HG03095 (cell line): ENCODE results near the gene PRKN.
"Not testable (repeated sequence)": the region's sequence is repeated elsewhere in the genome, so short reads cannot be mapped to it uniquely, and the experiment has no call there.

Source experiments
- ATAC-seq: cut with Tn5 transposase; IDR thresholded peaks from one replicate; pipeline ENCODE4 v1.9.1; 2021; ENCODE audit warnings: moderate library complexity; ENCODE audit not compliant: unreplicated experiment

PRKN gene

DNA sequence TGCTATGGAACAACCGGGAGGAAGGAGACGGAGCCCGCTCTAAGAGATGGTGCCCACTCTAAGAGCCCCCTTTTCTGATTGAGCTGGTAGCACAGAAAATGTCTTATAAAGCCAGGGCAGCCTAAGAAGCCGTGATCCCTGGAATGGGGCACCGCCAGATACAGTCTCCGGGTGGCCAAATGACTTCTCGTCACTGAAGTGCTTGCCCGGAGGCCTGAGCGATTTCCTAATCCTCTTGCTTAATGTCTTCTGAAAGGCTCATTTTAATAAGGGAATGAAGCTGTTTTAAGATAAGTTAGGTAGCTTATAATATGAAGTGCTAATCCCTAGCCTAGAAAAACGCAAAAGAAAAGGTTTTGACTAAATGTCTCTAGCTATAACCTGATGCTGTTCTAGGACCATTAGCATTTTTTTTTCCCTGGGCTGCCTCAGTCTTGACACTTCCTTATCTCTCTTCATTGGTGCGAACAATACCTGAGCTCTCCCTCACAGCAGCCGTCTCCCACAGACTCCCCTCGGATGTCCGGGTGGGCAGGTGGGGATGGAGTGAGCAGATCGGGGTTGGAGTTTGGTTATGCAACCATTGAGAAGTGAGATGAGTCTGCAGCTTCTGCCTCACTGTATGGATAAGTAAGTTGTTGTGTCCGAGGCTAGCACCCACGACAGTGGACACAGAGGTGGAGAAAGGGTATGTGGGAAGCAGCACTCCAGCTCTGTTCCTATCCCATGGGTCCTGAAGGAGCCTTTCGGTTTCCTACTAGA is 894.3 kb downstream of the PRKN start:
- ATAC-seq = no peak

DNA sequence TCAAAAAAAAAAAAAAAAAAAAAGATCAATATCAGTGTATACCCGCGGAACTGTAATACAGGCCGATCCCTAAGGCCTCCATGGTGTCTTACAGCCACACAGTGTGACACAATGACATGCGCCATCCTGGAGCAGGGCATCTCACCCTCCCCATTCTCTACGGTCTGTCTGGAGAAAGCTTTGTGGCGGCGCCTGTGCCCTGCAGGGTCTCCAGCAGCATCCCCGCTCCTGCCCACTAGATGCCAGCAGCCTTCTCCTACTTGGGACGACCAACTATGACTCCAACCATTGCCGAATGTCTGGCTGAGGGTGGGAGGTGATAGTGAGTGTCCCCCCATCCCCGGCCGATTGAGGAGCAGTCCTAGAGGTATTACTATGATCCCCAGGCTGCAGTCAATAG is 894.9 kb downstream of the PRKN start:
- ATAC-seq = no peak

DNA sequence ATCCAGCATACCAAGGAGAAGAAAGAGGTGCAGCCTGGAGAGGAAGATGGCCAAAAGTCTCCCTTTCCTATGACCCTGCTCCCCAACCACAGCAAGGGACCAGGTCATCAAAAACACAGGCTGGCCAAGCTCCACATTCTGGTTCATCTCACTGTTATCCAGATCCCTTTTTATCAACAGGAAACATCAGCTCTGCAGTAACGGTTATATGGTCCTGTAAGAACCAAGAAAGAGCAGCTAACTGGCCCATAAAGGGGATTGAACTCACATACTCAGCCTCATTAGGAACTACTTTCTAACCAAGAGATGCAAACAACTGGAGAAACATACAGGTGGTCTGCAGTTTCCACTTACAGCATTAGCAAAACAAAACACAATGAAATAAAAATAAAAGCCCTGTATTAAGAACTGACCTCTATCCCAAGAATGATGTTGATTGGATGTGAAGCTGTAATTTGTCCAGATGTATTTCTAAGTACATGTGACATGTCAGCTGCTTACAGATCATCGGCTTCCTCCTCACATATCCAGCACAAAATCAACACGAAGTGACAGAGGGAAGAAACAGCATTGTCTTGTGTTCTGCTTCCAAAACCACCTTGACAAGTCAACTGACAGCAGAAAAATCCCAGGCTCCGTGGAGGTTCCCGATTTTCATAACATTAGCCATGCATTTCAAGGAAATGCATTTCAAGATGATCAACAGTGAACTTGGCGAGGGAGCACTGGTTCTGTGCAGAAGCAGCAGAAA is 896.5 kb downstream of the PRKN start:
- no peak for ATAC-seq

DNA sequence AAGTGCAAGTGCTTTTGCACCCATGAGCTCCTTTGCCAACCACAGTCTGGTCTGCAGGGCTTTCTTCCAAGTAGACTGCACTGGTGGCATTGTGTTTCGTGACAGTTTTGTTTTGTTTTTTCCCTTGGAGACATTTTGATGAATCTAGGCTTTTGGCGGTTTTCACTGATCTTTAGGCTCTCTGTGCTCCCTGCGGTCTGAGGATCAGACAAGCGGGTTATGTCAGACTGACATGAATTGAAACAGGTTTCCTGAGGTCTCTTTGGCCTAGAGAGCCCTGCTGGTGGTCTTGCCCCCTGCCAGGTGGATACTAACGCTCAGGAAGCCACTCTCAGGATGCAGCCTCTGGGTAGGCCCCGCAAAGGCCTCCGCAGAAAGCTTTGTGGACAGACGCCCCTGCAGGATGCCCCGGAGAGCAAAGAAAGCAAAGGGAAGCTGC is 898.3 kb downstream of the PRKN start:
- no peak for ATAC-seq

DNA sequence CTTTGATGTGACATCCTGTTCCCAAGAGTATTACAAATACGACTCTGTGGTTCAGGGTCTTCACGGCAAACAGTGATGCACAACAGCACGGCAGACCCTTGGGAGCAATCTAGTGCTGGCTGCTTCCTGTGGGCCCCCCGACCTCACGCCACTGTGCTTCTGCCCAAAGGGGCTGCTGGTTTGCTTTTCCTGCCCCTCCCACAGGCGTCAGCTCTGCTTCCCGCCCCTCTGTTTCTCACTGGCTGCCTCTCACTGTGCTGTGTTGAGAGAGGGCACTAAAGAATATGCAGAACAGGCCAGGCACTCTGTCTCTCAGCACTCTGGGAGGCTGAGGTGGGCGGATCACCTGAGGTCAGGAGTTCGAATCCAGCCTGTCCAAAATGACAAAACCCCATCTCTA is 899.2 kb downstream of the PRKN start:
- no peak for ATAC-seq

DNA sequence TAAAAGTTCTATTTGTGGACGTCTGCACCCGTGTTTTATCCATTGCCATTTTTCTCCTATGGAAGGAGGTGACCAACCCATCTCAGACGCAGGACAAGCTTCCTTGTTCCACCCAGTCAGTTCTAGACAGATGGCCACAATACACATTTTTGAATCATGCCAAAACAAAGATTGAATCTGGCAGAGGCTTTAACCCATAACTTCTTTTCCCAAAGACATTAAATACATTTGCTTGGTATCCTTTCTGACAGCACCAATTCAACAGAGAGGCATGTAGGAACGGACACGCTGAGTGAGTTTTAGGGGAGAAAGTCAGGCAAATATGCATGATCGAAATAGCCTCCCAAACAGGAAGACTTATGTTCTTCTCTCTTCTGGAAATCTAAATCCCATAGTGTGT is 901.1 kb downstream of the PRKN start:
- no peak for ATAC-seq

DNA sequence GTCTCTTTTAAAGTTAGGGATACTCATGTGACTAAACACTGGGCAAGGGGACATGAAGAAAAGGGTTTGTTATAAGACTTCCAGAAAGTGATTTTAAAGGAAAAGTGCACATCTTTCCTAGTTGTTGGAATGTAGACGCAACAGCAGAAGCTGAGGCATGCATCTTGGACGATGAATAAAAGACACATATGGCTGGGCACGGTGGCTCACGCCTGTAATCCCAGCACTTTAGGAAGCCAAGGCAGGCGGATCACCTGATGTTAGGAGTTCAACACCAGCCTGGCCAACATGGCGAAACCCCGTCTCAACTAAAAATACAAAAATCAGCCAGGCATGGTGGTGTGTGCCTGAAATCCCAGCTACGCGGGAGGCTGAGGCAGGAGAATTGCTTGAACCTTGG is 905.4 kb downstream of the PRKN start:
- not testable (repeated sequence) for ATAC-seq

DNA sequence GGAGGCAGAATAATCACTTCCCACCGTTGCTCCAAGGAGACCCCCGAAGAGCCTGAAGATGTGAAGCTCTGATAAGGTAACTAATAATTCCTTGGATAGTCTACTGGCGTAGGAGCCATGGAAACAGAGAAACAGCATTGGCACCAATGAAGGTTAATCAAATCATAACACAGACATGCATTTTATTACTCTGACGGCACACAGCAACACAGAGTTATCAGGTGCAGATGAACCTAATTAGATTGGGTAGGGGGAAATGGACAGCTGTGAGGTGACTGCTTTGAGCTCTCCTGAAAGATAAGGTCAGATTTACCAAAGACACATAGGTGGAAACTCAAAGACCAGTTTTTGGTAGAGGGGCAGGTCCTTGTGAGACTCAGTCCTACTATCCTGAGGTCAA is 909.7 kb downstream of the PRKN start:
- no peak for ATAC-seq

DNA sequence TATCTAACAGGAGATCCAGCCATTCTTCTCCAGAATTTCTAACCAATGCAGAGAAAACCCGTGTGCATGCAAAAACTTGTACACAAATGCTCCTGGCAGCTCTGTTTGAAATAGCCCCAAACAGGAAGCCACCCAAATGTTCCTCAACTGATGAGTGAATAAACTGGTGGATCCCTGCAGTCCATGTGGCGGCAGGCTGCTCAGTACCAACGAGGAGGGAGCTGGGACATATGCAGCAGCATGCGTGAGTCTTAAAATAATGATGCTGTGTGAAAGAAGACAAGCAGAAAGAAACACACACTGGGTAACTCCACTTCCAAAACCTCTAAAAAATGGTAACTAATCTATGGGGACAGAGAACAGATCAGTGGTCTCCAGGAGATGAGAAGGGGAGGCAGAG is 911.6 kb downstream of the PRKN start:
- ATAC-seq = no peak

DNA sequence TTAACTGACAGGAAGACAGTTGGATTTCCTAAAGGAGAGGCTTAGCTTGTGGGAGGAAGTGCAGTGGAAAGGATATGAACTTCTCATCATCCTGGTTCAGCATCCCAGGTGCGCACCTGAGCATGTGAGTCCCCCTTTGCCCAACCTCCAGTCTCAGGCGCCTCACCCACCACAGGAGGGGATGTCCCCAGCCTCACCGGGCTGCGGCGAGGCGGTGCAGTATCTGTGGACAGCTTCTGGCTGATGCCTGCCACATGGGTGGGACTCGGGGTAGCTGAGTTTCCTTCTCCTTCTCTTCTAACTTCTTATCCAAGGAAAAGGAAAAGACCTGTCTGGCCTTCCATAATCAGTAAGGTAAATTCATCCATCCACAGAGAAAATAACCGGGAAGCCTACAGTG is 914.4 kb downstream of the PRKN start:
- ATAC-seq = no peak

DNA sequence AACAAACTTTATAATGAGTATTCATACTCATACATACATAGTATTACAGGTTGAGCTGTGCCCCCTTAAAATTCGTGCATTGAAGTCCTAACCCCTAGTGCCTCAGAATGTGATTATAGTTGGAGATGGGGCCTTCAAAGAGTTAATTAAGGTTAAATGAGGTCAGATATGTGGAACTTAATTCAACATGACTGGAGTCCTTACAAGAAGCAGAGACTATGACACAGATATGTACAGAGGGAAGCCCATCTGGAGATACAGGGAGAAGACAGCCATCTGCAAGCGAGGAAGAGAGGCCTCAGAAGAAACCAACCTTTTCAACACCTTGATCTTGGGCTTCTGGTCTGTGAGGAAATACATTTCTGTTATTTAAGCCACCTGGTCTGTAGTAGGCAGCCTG is 917.6 kb downstream of the PRKN start:
- ATAC-seq = no peak

DNA sequence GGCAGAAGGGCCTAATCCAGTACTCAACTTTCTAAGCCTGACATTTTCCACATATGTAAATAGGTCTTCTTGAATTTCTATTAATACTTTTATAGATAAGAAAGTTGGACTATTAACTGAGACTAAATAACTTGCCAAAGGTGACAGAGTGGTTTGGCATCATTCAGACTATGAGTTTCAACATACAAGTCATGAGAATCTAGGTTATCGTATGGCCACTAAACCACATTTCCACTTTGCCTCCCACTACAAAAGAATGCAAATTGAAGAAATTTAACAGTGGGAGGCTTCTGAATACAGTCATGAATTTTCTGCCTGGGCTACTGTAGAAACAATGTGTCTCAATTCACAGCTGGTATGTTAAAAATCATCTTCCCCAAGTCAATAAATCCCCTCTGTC is 922.7 kb downstream of the PRKN start:
- no peak for ATAC-seq

DNA sequence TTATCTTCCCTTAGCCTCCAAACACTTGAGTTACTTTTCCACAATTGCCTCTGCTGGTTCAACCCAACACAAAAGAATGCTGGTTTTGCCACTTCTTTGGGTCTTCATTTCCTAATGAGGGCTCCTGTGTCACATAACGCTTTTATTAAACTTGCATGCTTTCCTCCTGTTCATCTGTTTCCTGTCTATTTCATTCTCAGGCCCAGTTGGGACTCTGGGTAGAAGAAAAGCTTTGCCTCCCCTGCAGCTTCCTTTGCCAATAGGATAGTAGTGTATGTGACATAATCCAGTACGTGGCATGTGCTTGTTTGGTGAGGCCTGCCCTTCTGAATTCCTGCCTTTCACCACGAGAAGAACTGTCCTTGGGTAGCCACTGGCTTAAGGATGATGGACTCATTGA is 924.4 kb downstream of the PRKN start:
- ATAC-seq = no peak

DNA sequence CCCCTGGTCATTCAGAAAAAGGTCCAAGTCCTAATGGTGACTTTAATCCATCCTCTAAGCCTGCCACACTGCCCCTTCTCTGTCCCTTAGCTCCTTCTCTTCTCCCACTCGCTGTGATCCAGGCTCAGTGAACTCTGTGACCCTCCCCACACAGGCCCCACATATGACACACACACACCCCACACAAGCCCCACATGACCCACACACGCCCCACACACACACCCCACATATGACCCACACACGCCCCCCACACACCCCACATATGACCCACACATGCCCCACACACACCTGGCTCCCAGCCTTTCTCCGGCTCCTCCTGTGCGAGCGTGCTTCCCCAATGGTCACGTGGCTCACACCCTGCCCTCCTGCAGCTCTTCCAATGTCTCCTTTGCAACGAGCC is 925.3 kb downstream of the PRKN start:
- no peak for ATAC-seq

DNA sequence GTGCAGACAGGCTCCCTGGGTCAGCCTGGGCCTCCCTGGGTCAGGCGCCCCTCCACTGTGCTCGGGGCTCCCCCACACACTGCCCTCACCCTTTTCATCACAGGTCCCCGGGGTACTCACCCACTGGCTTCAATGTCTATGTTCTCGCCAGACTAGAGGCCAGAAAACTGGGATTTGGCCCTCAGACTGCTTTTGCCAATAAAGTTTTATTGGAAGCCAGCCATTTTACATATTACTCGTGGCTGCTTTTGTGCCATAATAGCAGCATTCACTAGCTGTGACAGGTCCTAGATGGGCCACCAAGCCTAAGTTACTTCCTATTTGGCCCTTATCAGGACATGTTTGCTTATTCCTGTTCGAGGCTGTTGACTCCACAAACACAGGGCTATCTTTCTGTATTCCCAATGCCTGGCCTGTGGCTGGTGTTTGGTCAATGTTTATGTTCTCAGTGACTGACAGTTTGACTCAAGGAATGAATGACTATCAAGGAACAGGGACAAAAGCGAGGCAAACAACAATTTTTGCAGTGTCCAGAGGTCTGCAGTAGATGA is 928.6 kb downstream of the PRKN start:
- ATAC-seq = no peak

DNA sequence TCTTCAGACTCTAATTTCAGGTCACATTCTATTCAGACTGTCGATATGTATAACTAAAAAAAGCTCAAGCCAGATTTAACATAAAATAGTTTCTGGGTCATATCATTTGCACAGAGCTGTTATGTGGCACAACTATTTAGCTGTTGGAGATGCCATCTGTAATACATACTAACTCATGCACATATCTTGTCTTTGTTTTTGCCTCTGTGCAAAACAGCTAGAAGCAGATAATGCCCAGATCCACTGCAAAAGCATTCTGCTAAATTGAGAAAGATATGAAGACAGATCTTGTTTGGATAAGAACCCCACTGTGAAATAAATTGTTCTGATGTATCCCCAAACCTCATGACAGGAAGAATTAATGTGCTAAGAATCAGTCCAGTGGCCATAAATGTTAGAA is 930.9 kb downstream of the PRKN start:
- ATAC-seq = no peak

DNA sequence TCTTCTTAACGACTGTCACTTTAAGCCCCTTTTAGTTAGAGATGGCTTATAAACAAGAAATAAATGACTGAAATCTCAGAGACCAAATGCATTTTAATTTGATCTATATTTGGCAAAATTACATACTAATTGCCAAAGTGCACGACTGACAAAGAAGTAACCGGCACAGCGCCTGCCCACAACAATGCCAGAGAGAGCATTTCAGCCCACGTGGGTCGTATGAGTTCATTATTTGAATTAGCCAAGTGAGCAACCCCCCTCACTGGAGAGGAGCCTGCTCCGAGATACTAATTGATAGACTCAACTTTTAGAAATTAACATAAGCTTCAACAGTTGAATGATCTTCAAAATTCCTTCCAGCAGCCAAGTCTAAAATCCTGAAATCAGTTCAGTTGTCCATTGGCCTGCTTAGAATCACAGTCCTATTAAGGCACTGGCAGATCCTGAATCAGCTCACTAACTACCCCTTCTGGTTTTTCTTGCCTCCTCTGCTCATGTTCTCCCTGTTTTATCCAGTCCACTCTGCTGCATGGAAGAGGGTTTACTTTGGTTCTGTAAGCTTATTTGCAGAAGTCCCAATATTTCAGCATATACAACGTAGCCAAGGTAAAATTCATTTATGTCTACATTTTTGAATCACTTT is 934.6 kb downstream of the PRKN start:
- ATAC-seq = no peak

DNA sequence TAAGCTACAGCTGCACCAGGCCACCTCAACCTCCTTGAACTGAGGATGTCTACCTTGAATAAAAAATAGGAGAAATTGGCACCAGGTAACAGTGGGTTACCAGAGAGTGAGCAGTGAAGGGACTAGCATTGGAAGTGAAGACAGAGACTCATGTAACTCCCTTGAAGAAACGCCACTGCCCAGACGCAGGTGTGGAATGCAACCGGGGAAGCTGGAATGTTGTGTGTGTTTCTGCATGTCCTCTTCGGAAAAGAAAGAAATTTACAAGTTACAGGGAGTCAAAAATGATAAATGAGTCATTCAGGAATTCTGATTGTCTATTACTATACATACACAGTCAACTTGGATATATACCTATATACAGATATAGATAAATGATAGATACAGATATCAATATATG is 939.0 kb downstream of the PRKN start:
- ATAC-seq = no peak

DNA sequence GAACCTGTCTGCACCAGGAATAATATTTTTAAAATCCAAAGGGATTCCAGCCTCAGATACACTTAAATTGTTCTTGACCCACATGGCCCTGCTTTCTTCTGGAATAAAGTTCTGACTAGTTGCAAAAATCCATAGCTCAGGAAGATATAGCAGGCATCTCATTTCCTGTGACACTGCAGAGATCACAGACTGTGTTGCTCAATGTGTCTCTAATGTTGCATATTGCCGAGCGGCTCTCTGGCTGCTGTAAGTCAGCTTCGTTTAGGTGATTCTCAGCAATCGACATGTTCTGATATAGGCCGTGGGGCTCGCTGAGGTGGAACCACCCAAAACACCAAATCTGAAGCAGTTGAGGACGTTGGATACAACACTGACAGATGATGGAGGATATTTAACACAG is 955.4 kb downstream of the PRKN start:
- no peak for ATAC-seq

DNA sequence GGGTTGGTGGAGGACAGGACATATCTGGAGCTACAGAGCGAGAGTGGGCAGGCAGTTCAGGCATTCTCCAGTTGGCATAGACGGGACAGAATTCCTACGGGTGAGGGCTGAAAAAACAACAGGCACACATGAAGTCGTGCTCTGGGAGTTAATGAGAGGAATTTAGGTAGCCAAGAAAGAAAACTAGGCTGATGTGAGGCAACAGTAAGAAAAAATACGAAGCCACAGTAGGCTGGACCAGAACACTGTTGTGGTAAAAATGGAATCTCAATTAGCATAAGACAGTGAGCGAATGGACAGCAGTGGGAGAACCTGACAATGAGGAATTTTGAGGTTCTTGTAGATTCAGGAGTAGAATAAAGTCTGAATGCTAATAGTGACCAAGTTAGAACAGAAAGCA is 965.6 kb downstream of the PRKN start:
- no peak for ATAC-seq

DNA sequence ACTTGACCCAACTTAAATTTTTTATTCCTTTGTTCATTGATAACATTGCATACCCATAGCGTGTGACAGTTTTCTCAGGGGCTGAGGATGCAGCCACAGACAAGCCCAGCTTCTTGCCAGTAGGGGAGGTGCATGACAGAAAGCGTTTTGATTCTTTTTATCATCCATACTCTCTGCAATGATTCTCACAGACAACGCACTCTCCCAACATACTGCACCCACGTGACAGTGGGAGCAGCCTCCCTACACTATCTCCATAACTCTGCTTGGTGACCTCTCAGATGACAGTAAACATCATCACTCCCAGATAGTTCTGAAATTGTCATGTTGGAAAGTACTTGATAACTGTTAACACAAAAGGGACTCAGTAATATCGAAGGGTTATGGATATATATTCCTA is 972.5 kb downstream of the PRKN start:
- ATAC-seq = no peak

DNA sequence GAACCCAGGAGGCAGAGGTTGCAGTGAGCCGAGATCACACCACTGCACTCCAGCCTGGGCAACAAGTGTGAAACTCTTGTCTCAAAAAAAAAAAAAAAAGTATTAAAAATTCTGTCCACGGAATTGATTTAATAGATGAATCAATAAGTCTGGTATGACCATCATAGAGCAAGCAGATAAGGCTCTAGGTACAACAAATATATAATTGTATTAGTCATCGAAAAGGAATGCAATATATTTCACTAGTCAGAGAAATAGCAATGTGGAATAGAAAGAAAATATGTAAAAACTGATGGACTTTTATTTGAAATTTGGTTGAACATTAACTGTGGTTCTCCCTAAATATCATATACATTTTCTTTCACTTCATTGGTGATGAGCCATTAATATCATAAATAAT is 976.9 kb downstream of the PRKN start:
- no peak for ATAC-seq
